HCT116 (cell line): ENCODE measurements around the gene LHCGR. TPM values are rescaled to one million over a fixed set of nuclear protein-coding genes. Genes with fewer than 3 reads are reported as not detected.

Experiments used
- ATAC-seq: fragments of 200-7000 bp; cut with Tn5 transposase; 2 replicates; pipeline ENCODE4 v1.9.1; 2020; ENCODE audit warnings: mild to moderate bottlenecking, moderate library complexity
- BruUV-seq: library from RNA; stranded (reverse); fragments of 400-500 nt; replicated peaks from 2 replicates; lab custom pipeline; 2021; lab: Mats Ljungman, UMichigan
- CTCF ChIA-PET: fragments of 300-600 bp; sonication (Branson Sonifier 250); formaldehyde crosslinking; loops from one replicate; lab custom pipeline; 2021; ENCODE audit warnings: antibody characterized with exemption; lab: Charles Lee
- POLR2A ChIA-PET: fragments of 300-600, 350-600 bp; sonication (Branson Sonifier 250); formaldehyde crosslinking; loops from one replicate; lab custom pipeline; 2021; ENCODE audit warnings: antibody characterized with exemption; lab: Charles Lee
- RAD21 ChIA-PET, 2 experiments: fragments of 300-600 bp; sonication (Branson Sonifier 250); formaldehyde crosslinking; loops; one replicate each; lab custom pipeline; 2023; ENCODE audit warnings: low total read pairs in 2 of 2; ENCODE audit not compliant: uncharacterized antibody in 2 of 2, unreplicated experiment in 2 of 2, low non-redundant PET in 1 of 2; lab: Charles Lee
- DNase-seq: peaks from one replicate; pipeline ENCODE4 v3.0.0-alpha.2; 2010; ENCODE audit warnings: low read depth, low spot score
- H2AFZ ChIP-seq: fragments of 200-600 bp; shearing (Covaris generic), sonication (generic); 2 replicates; pipeline ENCODE4 v1.6.1; 2017; ENCODE audit warnings: low read depth, mixed run types, mixed read lengths, antibody characterized with exemption, low read length; ENCODE audit not compliant: poor library complexity, severe bottlenecking
- H3K27ac ChIP-seq: 2 replicates; pipeline ENCODE4 v1.5.1; 2012; ENCODE audit warnings: low read depth, low read length
- H3K27me3 ChIP-seq: fragments of 200-600 bp; sonication (generic); 2 replicates; pipeline ENCODE4 v1.6.1; 2016; ENCODE audit warnings: mixed run types, low read length, mixed read lengths; ENCODE audit not compliant: insufficient read depth
- H3K36me3 ChIP-seq, 2 experiments: fragments of 200-500 bp in 1 of 2; fragments of 200-600 bp in 1 of 2; sonication (Bioruptor generic) in 1 of 2; sonication (generic) in 1 of 2; 2 replicates each; pipeline versions ENCODE4 v1.5.1 to v1.6.1; 2014 to 2016; ENCODE audit warnings: low read length in 2 of 2, inconsistent platforms in 1 of 2, mixed read lengths in 1 of 2, mixed run types in 1 of 2; ENCODE audit not compliant: insufficient read depth in 2 of 2, control insufficient read depth in 1 of 2
- H3K4me1 ChIP-seq, 2 experiments: fragments of 200-600 bp in 1 of 2; sonication (generic) in 1 of 2; 2 replicates each; pipeline versions ENCODE4 v1.5.1 to v1.6.1; 2012 to 2017; ENCODE audit warnings: low read length in 2 of 2, inconsistent platforms in 1 of 2, mild to moderate bottlenecking in 1 of 2, mixed read lengths in 1 of 2, mixed run types in 1 of 2, moderate library complexity in 1 of 2; ENCODE audit not compliant: insufficient read depth in 2 of 2, control insufficient read depth in 1 of 2
- H3K4me2 ChIP-seq: fragments of 200-600 bp; sonication (generic); 2 replicates; pipeline ENCODE4 v1.6.1; 2017; ENCODE audit warnings: mixed run types, low read length, mixed read lengths
- H3K4me3 ChIP-seq, 2 experiments: fragments of 200-600 bp in 1 of 2; sonication (generic) in 1 of 2; replicated peaks in 1 of 2; 2 replicates each; pipeline ENCODE4 v1.5.1; 2011 to 2016; ENCODE audit warnings: low read length in 2 of 2, control low read depth in 1 of 2, low read depth in 1 of 2, mild to moderate bottlenecking in 1 of 2, mixed read lengths in 1 of 2, mixed run types in 1 of 2
- H3K79me2 ChIP-seq: fragments of 200-600 bp; sonication (generic); 2 replicates; pipeline ENCODE4 v1.6.1; 2017; ENCODE audit warnings: mild to moderate bottlenecking, mixed run types, low read length, moderate library complexity, mixed read lengths; ENCODE audit not compliant: insufficient read depth
- H3K9ac ChIP-seq: fragments of 200-600 bp; sonication (generic); 2 replicates; pipeline ENCODE4 v1.6.1; 2016; ENCODE audit warnings: low read length, mixed read lengths
- H3K9me2 ChIP-seq: fragments of 200-600 bp; sonication (generic), shearing (Covaris generic); 2 replicates; pipeline ENCODE4 v1.6.1; 2017; ENCODE audit warnings: mixed run types, mild to moderate bottlenecking, moderate library complexity; ENCODE audit not compliant: insufficient read depth
- H3K9me3 ChIP-seq, 2 experiments: fragments of 200-500 bp in 1 of 2; fragments of 200-600 bp in 1 of 2; sonication (Bioruptor generic) in 1 of 2; sonication (generic) in 1 of 2; 2 replicates each; pipeline ENCODE4 v1.6.1; 2014 to 2017; ENCODE audit warnings: low read length in 2 of 2, mixed read lengths in 2 of 2, inconsistent platforms in 1 of 2, low read depth in 1 of 2, mild to moderate bottlenecking in 1 of 2, mixed run types in 1 of 2, moderate library complexity in 1 of 2; ENCODE audit not compliant: control insufficient read depth in 1 of 2, insufficient read depth in 1 of 2
- H4K20me1 ChIP-seq: fragments of 200-600 bp; sonication (generic), shearing (Covaris generic); 2 replicates; pipeline ENCODE4 v1.6.1; 2017; ENCODE audit warnings: mixed run types, mild to moderate bottlenecking, moderate library complexity; ENCODE audit not compliant: insufficient read depth
- EGR1 ChIP-seq: IDR thresholded peaks from 2 replicates; pipeline ENCODE4 v1.6.1; 2012; ENCODE audit warnings: low read depth
- ELF1 ChIP-seq: IDR thresholded peaks from 2 replicates; pipeline ENCODE4 v1.6.1; 2012; ENCODE audit warnings: low read depth, borderline replicate concordance
- JUND ChIP-seq: IDR thresholded peaks from 2 replicates; pipeline ENCODE4 v1.6.1; 2012
- MAX ChIP-seq: IDR thresholded peaks from 2 replicates; pipeline ENCODE4 v1.6.1; 2012
- POLR2A ChIP-seq: IDR thresholded peaks from 2 replicates; pipeline ENCODE4 v1.7.0; 2011; ENCODE audit warnings: borderline replicate concordance; ENCODE audit not compliant: insufficient read depth, insufficient read length; ENCODE audit errors: extremely low read depth
- POLR2AphosphoS5 ChIP-seq: IDR thresholded peaks from 2 replicates; pipeline ENCODE4 v1.6.1; 2011; ENCODE audit warnings: mild to moderate bottlenecking, low read depth, low read length, moderate library complexity
- SIN3A ChIP-seq: IDR thresholded peaks from 2 replicates; pipeline ENCODE4 v1.6.1; 2012; ENCODE audit warnings: low read depth
- SRF ChIP-seq: IDR thresholded peaks from 2 replicates; pipeline ENCODE4 v1.6.1; 2012; ENCODE audit warnings: low read depth
- YY1 ChIP-seq: IDR thresholded peaks from 2 replicates; pipeline ENCODE4 v1.6.1; 2011; ENCODE audit warnings: low read length, low read depth, moderate library complexity, mild to moderate bottlenecking; ENCODE audit not compliant: insufficient replicate concordance; ENCODE audit errors: extremely low read depth
- ZNF274 ChIP-seq: fragments of 200-500 bp; sonication (Bioruptor generic); IDR thresholded peaks from 2 replicates; pipeline ENCODE4 v1.6.1; 2014; ENCODE audit warnings: mild to moderate bottlenecking, low read depth, low read length, inconsistent platforms
- intact Hi-C: fragments of 100-400 bp; cut with micrococcal nuclease; formaldehyde crosslinking; loops from 2 replicates; pipeline ENCODE4 v1.10.0; 2022
- total RNA-seq: library from RNA; stranded (reverse); gene quantifications from one replicate; pipeline ENCODE4 v1.2.1, GENCODE V29; 2021; ENCODE audit not compliant: unreplicated experiment

Gene LHCGR
- total RNA-seq, 1 experiment from 2014 or later: not detected

DNA sequence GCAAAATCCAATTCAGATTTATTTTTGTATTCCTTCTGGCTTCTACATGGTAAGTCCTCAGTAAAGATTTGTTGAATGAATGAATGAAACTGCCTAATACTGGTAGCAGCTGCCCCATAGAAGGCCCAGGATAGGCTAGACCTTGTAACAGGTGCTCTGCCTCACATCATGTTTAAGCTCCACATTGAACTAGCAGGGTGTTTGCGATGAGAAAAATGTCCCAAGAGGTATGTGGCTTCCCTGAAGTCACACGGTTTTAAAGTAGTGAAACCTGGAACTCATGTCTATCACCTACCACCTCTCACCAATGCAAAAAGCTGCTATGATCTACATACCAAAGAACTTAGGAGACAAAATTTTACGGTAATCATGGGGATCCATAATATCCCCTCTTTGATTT, 765 bp upstream of the LHCGR start (continued):
- no peak for TF ChIP-seq ZNF274
- no peak for TF ChIP-seq MAX
- TF ChIP-seq, all 23 proteins: peak for 0

DNA sequence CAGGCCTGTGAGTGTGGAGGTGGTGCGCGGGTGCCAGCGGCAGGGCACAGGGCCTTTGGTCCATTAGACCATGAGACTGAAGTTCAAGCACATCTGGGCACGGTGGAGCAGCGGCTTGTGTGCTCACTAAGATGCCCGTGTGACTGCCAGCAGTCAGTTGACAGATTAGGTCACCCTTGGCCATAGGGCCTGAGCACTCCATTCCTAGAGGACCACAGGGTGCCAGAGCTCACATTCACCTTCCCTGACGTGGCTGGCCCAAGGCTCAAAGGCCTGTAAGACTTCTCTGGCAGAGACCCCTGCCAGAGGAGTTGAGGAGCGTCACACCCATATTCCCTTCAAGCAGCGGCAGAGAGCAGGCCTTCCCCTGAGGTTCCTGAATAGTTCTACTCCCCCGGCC, 650 bp downstream of the LHCGR start:
- Histone ChIP-seq H3K4me2 (no peak overlapping the region), H2AFZ (no peak overlapping the region), H3K9ac (no peak overlapping the region), H3K27me3 (no peaks in the 10 kb centered on the region), H3K9me3 (no peaks in the 10 kb centered on the region), H3K4me1 (no peaks in the 10 kb centered on the region), H3K36me3 (no peaks in the 10 kb centered on the region), H3K4me3 (no peak overlapping the region), H3K79me2 (no peaks in the 10 kb centered on the region), H3K9me2 (no peaks in the 10 kb centered on the region), H4K20me1 (no peaks in the 10 kb centered on the region), H3K27ac (no peak overlapping the region)
- no TSS peak for BruUV-seq
- intact Hi-C loops: no loop called here
- ChIA-PET POLR2A (no interaction called here), CTCF (no interaction called here), RAD21 (no interaction called here)
- ATAC-seq (no peak), DNase-seq (no peak)
- TF ChIP-seq SRF (no peak), MAX (no peak), YY1 (no peak), SIN3A (no peak), EGR1 (no peak), JUND (no peak), ELF1 (no peak), POLR2AphosphoS5 (no peak), POLR2A (no peak), ZNF274 (no peak)
